HCT116 (cell line): ENCODE measurements around the gene APOL3.

Source experiments
- CTCF ChIP-seq, 3 experiments: fragments of 200-600 bp in 1 of 3; sonication (generic) in 1 of 3; IDR thresholded peaks in 2 of 3; conservative IDR thresholded peaks in 1 of 3; 2 replicates each; pipeline ENCODE4 v1.5.1; 2012 to 2017; ENCODE audit warnings: low read depth in 2 of 3, low read length in 2 of 3, antibody characterized with exemption in 1 of 3, borderline replicate concordance in 1 of 3, control low read depth in 1 of 3, mild to moderate bottlenecking in 1 of 3, mixed read lengths in 1 of 3, mixed run types in 1 of 3, moderate library complexity in 1 of 3; ENCODE audit not compliant: insufficient read depth in 1 of 3
- POLR2AphosphoS5 ChIP-seq: IDR thresholded peaks from 2 replicates; pipeline ENCODE4 v1.6.1; 2011; ENCODE audit warnings: mild to moderate bottlenecking, low read depth, low read length, moderate library complexity
- SP1 ChIP-seq: IDR thresholded peaks from 2 replicates; pipeline ENCODE4 v1.6.1; 2012; ENCODE audit warnings: low read depth
- SRF ChIP-seq: IDR thresholded peaks from 2 replicates; pipeline ENCODE4 v1.6.1; 2012; ENCODE audit warnings: low read depth

DNA sequence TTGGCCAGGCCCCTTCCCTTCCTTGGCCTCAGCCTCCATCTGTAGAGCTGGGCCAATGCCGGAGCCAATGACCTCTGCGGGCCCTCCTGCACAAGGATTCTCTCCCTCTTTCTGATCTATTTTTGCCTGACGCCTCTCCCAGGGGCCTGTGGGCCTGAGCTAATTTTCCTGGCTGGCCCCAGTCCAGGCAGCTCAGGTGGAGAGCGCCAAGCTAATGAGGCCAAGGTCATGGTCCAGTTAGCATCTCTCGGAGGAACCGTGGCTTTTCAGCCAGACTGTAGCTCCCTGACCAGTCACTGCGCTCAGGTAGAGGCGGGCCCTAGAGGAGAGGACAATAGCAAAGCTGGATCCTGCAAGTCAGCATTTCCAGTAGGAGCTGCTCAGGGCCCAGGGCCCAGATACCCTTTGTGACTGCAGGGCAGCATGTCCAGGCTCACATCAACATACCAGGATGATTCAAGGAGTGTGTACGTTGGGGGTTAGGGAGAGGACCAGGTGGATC is 43.5 kb downstream of the APOL3 start:
- TF ChIP-seq CTCF (IDR thresholded peaks at IDR 0.05 in 2 of 3, conservative IDR thresholded peaks at IDR 0.05 in 1 of 3; ENCODE audit: borderline replicate concordance in 1 of 3, insufficient read depth in 1 of 3, low read depth in 2 of 3, low read length in 2 of 3) (no peak), SP1 (no peak), SRF (no peak), POLR2AphosphoS5 (no peak)
